ENCODE measurements around the gene CHRNA4.

GRCh38 chr20:63316502-63316921, 44.6 kb downstream of the CHRNA4 start:
- TF ChIP-seq CTCF (IDR thresholded peaks at IDR 0.05): no peak
- no peak for TF ChIP-seq POLR2A (IDR thresholded peaks at IDR 0.05)

Data from testis (tissue), 2 donors.